ENCODE data around the gene BIN1. TPM values are rescaled to one million over a fixed set of nuclear protein-coding genes. Genes with fewer than 3 reads are reported as not detected.

The BIN1 gene
- polyA plus RNA-seq, 3 donors, result 127 to 129 (median 128) TPM

- DNase-seq, result no peak
Measured at GRCh38 chr2:127003070-127003800, 103.7 kb downstream of the BIN1 start.

DNA sequence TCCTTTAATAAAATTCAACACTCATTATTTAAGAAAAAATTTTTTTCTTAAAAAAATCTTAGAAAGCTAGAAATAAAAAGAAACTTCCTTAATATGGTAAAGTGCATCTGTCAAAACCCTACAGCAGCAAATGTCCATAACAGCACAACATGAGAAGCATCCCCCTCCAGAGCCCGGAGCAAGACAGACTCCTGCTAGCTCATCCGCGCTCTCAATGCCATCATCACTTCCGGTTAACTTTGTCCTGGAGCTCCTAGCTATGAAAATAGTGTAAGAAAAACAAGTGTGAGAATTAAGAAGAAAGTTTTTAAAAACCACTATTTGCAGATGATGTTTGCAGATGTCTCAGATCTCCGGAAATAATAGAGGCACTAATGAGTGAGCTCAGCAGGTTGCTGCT lies 105.2 kb downstream of the BIN1 start:
- DNase-seq, result no peak

DNA sequence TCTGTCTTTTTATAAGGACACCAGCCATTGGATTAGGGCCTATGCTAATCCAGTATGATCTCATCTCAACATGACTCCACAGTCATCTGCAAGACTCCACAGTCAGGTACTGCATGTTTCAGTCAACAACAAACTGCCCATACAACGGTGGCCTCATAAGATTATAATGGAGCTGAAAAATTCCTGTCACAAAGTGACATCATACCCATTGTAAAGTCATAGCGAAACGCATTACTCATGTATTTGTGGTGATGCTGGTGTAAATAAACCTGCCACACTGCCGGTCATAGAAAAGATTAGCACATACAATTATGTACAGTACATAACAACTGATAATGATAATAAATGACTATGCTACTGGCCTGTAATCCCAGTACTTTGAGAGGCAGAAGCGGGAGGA lies 106.0 kb downstream of the BIN1 start:
- no peak for DNase-seq

GRCh38 chr2:127000194-127000593 lies 106.8 kb downstream of the BIN1 start:
- DNase-seq, result no peak

GRCh38 chr2:126999106-126999756 lies 107.7 kb downstream of the BIN1 start:
- no peak for DNase-seq

DNA sequence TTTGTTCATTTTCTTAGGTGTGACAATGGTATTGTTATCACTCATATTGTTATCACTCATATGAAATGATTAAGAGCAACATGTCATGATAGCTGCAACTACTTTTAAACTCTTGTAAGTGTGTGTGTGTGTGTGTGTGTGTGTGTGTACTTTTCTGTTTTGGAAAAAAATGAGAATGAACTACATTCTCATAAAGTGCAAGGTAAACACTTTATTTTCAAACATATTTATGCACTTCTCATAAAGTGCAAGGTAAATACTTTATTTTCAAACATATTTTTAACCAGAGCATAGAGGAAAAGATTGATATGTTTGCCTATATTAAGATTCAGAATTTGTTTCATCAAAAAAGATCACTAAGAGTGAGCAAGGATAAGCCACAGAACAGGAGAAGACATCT lies 108.5 kb downstream of the BIN1 start:
- DNase-seq, result no peak

Other genes starting within 250 kb of the BIN1 start
- gene TEX51, start 208.3 kb downstream of the BIN1 start, polyA plus RNA-seq (ENCODE audit: insufficient read length in 3 of 3), result under 1 TPM in 1 of 3 donors, not detected in 2; 0.11 TPM
- gene CYP27C1, start 113.1 kb upstream of the BIN1 start, polyA plus RNA-seq (ENCODE audit: insufficient read length in 3 of 3), result 10 to 100 TPM in 1 of 3 donors, 1 to 10 TPM in 2; 5.3 to 11.5 (median 9.5) TPM
- gene ERCC3, start 187.0 kb upstream of the BIN1 start, polyA plus RNA-seq (ENCODE audit: insufficient read length in 3 of 3), result 10 to 100 TPM; 67.7 to 75.0 (median 67.7) TPM

Data from renal pelvis (tissue), 4 donors.